Measurements from ENCODE around the gene WWC2. TPM values are rescaled to one million over a fixed set of nuclear protein-coding genes. Genes with fewer than 3 reads are reported as not detected.
A peak's percentile ranks its signal among the peaks of the same experiment; 100 is the strongest.

The WWC2 gene
- total and polyA plus RNA-seq, 2 experiments from 2014 or later: 33.2 to 48.3 TPM

- H3K4me2 ChIP-seq (ENCODE audit: unreplicated experiment): no peak overlapping the region
- no peak for DNase-seq
- H3K4me3 ChIP-seq: no peak overlapping the region
- no peaks in the 10 kb centered on the region for H4K20me1 ChIP-seq (ENCODE audit: insufficient read depth)
- peaks cover 28% of the 10 kb centered on the region for H3K4me1 ChIP-seq (ENCODE audit: insufficient read depth)
- no peaks in the 10 kb centered on the region for H3K79me2 ChIP-seq (ENCODE audit: insufficient read depth)
- 97 to 98% methylated on average over 9 of the region's 9 CpGs for WGBS, 2 experiments (ENCODE audit: low coverage in 1 of 2, low lambda C conversion rate in 2 of 2, missing lambda C conversion rate in 2 of 2)
- H3K27ac ChIP-seq: no peak overlapping the region
- no peaks in the 10 kb centered on the region for H3K27me3 ChIP-seq (replicated peaks; ENCODE audit: insufficient read depth)
- no peaks in the 10 kb centered on the region for H3K36me3 ChIP-seq (ENCODE audit: low read depth)
- in situ Hi-C loops (cut with MboI): no loop called here
- TF ChIP-seq EZH2 (IDR thresholded peaks at IDR 0.05; ENCODE audit: insufficient read depth, poor library complexity, severe bottlenecking) (no peak), EZH2phosphoT487 (IDR thresholded peaks at IDR 0.05; ENCODE audit: insufficient read depth, low read depth) (no peak)
- H3K9me3 ChIP-seq (ENCODE audit: low read depth): no peaks in the 10 kb centered on the region
- no peaks in the 10 kb centered on the region for H3K9me2 ChIP-seq (ENCODE audit: insufficient read depth)
- H3K9ac ChIP-seq: no peak overlapping the region
- H2AFZ ChIP-seq: no peak overlapping the region
- H3F3A ChIP-seq (ENCODE audit: insufficient read depth): peaks cover 35% of the 10 kb centered on the region
Measured at GRCh38 chr4:183354219-183354618, 255.2 kb downstream of the WWC2 start.

DNA sequence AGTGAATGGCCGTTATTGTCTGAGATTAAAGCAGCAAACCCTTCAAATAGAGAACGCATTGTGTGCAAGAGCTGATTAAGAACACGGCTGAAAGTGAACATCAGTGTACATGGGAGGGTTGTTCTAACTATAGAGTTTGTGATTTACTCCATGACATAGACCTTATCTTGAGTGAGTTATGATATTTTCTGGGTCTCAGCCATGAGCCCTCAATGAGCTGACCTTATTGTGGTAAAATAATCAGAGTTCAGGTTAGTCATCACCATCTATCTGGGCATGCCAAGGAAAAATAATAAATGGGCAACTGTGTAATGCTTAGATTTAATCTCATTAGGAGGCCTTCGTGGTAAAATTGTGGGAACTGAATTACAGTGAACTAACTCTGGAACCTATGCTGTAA lies 256.3 kb downstream of the WWC2 start:
- Histone ChIP-seq H4K20me1 (ENCODE audit: insufficient read depth) (no peaks in the 10 kb centered on the region), H3K79me2 (ENCODE audit: insufficient read depth) (no peaks in the 10 kb centered on the region), H3K27me3 (replicated peaks; ENCODE audit: insufficient read depth) (no peaks in the 10 kb centered on the region), H3K9me3 (ENCODE audit: low read depth) (no peaks in the 10 kb centered on the region), H3K36me3 (ENCODE audit: low read depth) (no peaks in the 10 kb centered on the region), H2AFZ (0 out of 2 replicates have a peak overlapping the region, but pooled peaks have one; percentile 22), H3K27ac (peak overlapping the region; percentile 37; the same call in 1 of the 2 replicates), H3K4me3 (no peak overlapping the region), H3K4me1 (ENCODE audit: insufficient read depth) (peaks cover 26% of the 10 kb centered on the region), H3K9me2 (ENCODE audit: insufficient read depth) (no peaks in the 10 kb centered on the region), H3K4me2 (ENCODE audit: unreplicated experiment) (no peak overlapping the region), H3K9ac (no peak overlapping the region), H3F3A (ENCODE audit: insufficient read depth) (peaks cover 30% of the 10 kb centered on the region)
- 67 to 70% methylated on average over 4 of the region's 4 CpGs for WGBS, 2 experiments (ENCODE audit: low coverage in 1 of 2, low lambda C conversion rate in 2 of 2, missing lambda C conversion rate in 2 of 2)
- in situ Hi-C loops (cut with MboI): no loop called here
- no peak for TF ChIP-seq EZH2 (IDR thresholded peaks at IDR 0.05; ENCODE audit: insufficient read depth, poor library complexity, severe bottlenecking)
- TF ChIP-seq EZH2phosphoT487 (IDR thresholded peaks at IDR 0.05; ENCODE audit: insufficient read depth, low read depth): no peak
- peak; percentile 71 for DNase-seq

GRCh38 chr4:183356173-183356830 lies 257.2 kb downstream of the WWC2 start:
- H4K20me1 ChIP-seq (ENCODE audit: insufficient read depth): no peaks in the 10 kb centered on the region
- TF ChIP-seq EZH2 (IDR thresholded peaks at IDR 0.05; ENCODE audit: insufficient read depth, poor library complexity, severe bottlenecking): no peak
- no peak for TF ChIP-seq EZH2phosphoT487 (IDR thresholded peaks at IDR 0.05; ENCODE audit: insufficient read depth, low read depth)
- no peaks in the 10 kb centered on the region for H3K9me2 ChIP-seq (ENCODE audit: insufficient read depth)
- H3K27ac ChIP-seq: peak overlapping the region; percentile 37; the same call in 1 of the 2 replicates
- in situ Hi-C loops (cut with MboI): no loop called here
- no peaks in the 10 kb centered on the region for H3K9me3 ChIP-seq (ENCODE audit: low read depth)
- H3K9ac ChIP-seq: no peak overlapping the region
- no peaks in the 10 kb centered on the region for H3K79me2 ChIP-seq (ENCODE audit: insufficient read depth)
- DNase-seq: no peak
- no peaks in the 10 kb centered on the region for H3K27me3 ChIP-seq (replicated peaks; ENCODE audit: insufficient read depth)
- WGBS, 2 experiments (ENCODE audit: low coverage in 1 of 2, low lambda C conversion rate in 2 of 2, missing lambda C conversion rate in 2 of 2): 90 to 91% methylated on average over 20 of the region's 20 CpGs
- H3K4me3 ChIP-seq: no peak overlapping the region
- peaks cover 26% of the 10 kb centered on the region for H3K4me1 ChIP-seq (ENCODE audit: insufficient read depth)
- H2AFZ ChIP-seq: no peak overlapping the region
- peaks cover 32% of the 10 kb centered on the region for H3F3A ChIP-seq (ENCODE audit: insufficient read depth)
- H3K4me2 ChIP-seq (ENCODE audit: unreplicated experiment): no peak overlapping the region
- no peaks in the 10 kb centered on the region for H3K36me3 ChIP-seq (ENCODE audit: low read depth)

- peaks cover 33% of the 10 kb centered on the region for H3F3A ChIP-seq (ENCODE audit: insufficient read depth)
- H3K36me3 ChIP-seq (ENCODE audit: low read depth): no peaks in the 10 kb centered on the region
- DNase-seq: no peak
- H3K9ac ChIP-seq: no peak overlapping the region
- 92 to 96% methylated on average over 18 to 20 of the region's 20 CpGs for whole genome bisulfite sequencing, 2 experiments (ENCODE audit: low coverage in 1 of 2, low lambda C conversion rate in 2 of 2, missing lambda C conversion rate in 2 of 2)
- no peaks in the 10 kb centered on the region for H3K9me3 ChIP-seq (ENCODE audit: low read depth)
- H3K4me1 ChIP-seq (ENCODE audit: insufficient read depth): peaks cover 26% of the 10 kb centered on the region
- in situ Hi-C loops (cut with MboI): no loop called here
- H4K20me1 ChIP-seq (ENCODE audit: insufficient read depth): no peaks in the 10 kb centered on the region
- no peak for TF ChIP-seq EZH2phosphoT487 (IDR thresholded peaks at IDR 0.05; ENCODE audit: insufficient read depth, low read depth)
- TF ChIP-seq EZH2 (IDR thresholded peaks at IDR 0.05; ENCODE audit: insufficient read depth, poor library complexity, severe bottlenecking): no peak
- H3K27me3 ChIP-seq (replicated peaks; ENCODE audit: insufficient read depth): no peaks in the 10 kb centered on the region
- H3K79me2 ChIP-seq (ENCODE audit: insufficient read depth): no peaks in the 10 kb centered on the region
- H3K9me2 ChIP-seq (ENCODE audit: insufficient read depth): no peaks in the 10 kb centered on the region
- no peak overlapping the region for H3K27ac ChIP-seq
- no peak overlapping the region for H3K4me3 ChIP-seq
- H2AFZ ChIP-seq: no peak overlapping the region
- H3K4me2 ChIP-seq (ENCODE audit: unreplicated experiment): no peak overlapping the region
Measured at GRCh38 chr4:183356931-183357675, 258.0 kb downstream of the WWC2 start.
